Measurements from ENCODE around the gene CDKL5. TPM values are rescaled to one million over a fixed set of nuclear protein-coding genes. Genes with fewer than 3 reads are reported as not detected.

CDKL5 gene
- total RNA-seq, 4 donors from 2014 or later = 5.1 to 11.8 (median 7.4) TPM

DNA sequence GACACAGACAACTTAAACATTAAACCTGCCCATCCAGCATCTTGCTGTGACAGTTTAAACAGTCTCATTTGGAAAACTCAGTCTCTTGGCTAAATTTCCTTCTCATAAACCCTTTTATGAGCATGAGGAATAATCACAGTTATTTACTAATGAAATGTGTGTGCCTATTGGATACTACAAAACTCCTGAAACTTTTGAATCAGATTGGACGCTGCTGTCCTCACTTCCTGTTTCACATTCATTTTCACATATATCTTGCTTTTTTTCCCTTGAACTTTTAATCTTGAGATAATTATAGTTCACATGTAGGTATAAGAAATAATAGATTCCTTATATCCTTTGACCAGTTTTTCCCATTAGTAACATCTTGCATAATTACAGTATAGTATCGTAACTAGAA is 111.7 kb downstream of the CDKL5 start:
- TF ChIP-seq POLR2AphosphoS5 (IDR thresholded peaks at IDR 0.05) (no peak), POLR2A (IDR thresholded peaks at IDR 0.05) (no peak), EP300 (IDR thresholded peaks at IDR 0.05) (no peak)
- TF ChIP-seq, protein P1, sequence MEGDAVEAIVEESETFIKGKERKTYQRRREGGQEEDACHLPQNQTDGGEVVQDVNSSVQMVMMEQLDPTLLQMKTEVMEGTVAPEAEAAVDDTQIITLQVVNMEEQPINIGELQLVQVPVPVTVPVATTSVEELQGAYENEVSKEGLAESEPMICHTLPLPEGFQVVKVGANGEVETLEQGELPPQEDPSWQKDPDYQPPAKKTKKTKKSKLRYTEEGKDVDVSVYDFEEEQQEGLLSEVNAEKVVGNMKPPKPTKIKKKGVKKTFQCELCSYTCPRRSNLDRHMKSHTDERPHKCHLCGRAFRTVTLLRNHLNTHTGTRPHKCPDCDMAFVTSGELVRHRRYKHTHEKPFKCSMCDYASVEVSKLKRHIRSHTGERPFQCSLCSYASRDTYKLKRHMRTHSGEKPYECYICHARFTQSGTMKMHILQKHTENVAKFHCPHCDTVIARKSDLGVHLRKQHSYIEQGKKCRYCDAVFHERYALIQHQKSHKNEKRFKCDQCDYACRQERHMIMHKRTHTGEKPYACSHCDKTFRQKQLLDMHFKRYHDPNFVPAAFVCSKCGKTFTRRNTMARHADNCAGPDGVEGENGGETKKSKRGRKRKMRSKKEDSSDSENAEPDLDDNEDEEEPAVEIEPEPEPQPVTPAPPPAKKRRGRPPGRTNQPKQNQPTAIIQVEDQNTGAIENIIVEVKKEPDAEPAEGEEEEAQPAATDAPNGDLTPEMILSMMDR (IDR thresholded peaks at IDR 0.05) = no peak
- WGBS = 86% methylated on average over 2 of the region's 2 CpGs
- Histone ChIP-seq H3K36me3 (no peaks in the 10 kb centered on the region), H3K27me3 (no peaks in the 10 kb centered on the region), H3K4me1 (no peaks in the 10 kb centered on the region), H3K4me3 (no peak overlapping the region), H3K9me3 (no peaks in the 10 kb centered on the region), H3K27ac (no peak overlapping the region)
- no peak for DNase-seq (ENCODE audit: low spot score in 2 of 2)

DNA sequence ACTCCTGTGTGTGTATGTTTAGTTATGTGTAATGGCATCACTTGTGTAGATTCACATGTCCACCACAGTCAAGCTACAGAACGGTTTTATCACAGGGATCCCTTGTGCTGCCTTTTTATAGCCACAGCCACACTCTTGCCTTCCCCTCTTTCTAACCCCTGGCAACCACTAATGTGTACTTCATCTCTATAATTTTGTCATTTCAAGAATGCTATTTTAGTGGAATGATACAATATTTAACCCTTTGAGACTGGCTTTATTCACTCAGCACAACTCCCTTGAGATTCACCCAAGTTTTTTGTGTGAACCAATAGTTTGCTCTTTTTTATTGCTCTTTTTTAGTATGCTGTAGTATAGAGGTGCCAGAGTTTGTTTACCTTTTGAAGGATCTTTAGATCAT is 112.1 kb downstream of the CDKL5 start:
- Histone ChIP-seq H3K9me3 (no peaks in the 10 kb centered on the region), H3K27ac (no peak overlapping the region), H3K4me1 (no peaks in the 10 kb centered on the region), H3K27me3 (no peaks in the 10 kb centered on the region), H3K4me3 (no peak overlapping the region), H3K36me3 (no peaks in the 10 kb centered on the region)
- TF ChIP-seq POLR2A (IDR thresholded peaks at IDR 0.05) (no peak), POLR2AphosphoS5 (IDR thresholded peaks at IDR 0.05) (no peak), EP300 (IDR thresholded peaks at IDR 0.05) (no peak)
- TF ChIP-seq, protein P1 (IDR thresholded peaks at IDR 0.05) = no peak
- no peak for DNase-seq (ENCODE audit: low spot score in 2 of 2)
- 56% methylated on average over 1 of the region's 1 CpG for WGBS

DNA sequence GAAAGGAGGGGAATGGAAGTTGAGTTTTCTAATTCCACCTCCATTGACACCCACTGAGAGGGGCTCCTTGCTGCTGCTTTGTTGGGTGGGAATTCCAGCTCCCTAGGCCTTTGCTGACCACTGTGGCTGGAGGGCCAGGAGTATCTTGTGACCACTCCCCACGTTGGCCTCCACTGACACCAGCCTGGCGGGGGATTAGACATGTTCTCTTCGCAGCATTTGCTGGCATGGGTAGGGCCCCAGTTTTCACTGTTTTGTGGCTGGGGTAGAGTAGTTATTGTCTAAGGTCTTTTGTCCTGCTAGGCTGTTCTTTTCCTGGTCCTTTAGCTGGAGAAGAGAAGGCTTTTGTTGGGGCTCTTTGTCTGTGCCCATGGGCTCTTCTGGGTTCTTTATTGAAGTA is 116.7 kb downstream of the CDKL5 start:
- WGBS = 71% methylated on average over 3 of the region's 3 CpGs
- no peak for DNase-seq (ENCODE audit: low spot score in 2 of 2)
- Histone ChIP-seq H3K4me1 (no peaks in the 10 kb centered on the region), H3K4me3 (no peak overlapping the region), H3K36me3 (no peaks in the 10 kb centered on the region), H3K9me3 (no peaks in the 10 kb centered on the region), H3K27me3 (no peaks in the 10 kb centered on the region), H3K27ac (no peak overlapping the region)
- TF ChIP-seq POLR2A (IDR thresholded peaks at IDR 0.05) (no peak), POLR2AphosphoS5 (IDR thresholded peaks at IDR 0.05) (no peak), EP300 (IDR thresholded peaks at IDR 0.05) (no peak)
- TF ChIP-seq, protein P1 (IDR thresholded peaks at IDR 0.05) = no peak

DNA sequence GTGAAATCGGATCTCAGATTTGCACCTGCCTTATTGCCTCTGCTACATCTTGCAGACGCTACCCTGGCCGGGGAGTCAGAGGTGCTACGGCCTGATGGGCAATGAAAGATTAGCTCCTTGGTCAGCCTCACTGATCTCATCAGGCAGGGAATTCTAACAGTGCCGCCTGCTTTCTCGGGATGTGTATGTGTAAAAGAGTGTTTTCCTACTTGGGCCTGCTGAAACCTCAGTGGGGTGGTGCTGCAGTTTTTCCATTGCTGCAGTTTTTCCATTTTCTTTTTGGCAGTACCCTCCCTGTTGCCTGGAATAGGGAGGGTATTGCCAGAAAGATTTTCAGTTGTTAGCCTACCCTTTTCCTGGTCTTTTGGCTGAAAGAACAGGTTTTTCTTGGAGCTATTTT is 117.5 kb downstream of the CDKL5 start:
- H3K27ac ChIP-seq = no peak overlapping the region

DNA sequence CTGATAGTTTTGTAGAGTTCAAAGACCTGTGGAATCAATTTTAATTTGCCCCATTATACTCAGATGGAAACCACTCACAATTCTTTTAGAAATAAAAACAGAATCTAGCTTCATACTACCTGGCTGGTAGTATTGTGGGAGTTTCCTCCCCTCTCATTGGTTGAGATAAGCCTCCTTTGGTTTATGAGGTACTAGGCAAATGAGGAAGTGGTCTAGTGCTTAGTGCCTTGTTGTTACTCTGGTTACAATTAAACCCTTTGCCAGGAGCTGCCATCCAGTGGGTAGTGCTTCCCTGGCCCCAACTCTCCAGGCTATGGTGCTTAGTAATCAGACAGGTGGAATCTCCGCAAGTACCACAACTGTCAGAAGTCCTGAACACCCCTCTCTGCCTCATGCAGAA is 118.3 kb downstream of the CDKL5 start:
- WGBS = 88% methylated on average over 1 of the region's 1 CpG
- Histone ChIP-seq H3K27ac (no peak overlapping the region), H3K9me3 (no peaks in the 10 kb centered on the region), H3K4me3 (no peak overlapping the region), H3K4me1 (no peaks in the 10 kb centered on the region), H3K27me3 (no peaks in the 10 kb centered on the region), H3K36me3 (no peaks in the 10 kb centered on the region)
- no peak for TF ChIP-seq EP300 (IDR thresholded peaks at IDR 0.05)
- TF ChIP-seq, protein P1 (IDR thresholded peaks at IDR 0.05) = no peak
- TF ChIP-seq POLR2AphosphoS5 (IDR thresholded peaks at IDR 0.05) = no peak
- no peak for TF ChIP-seq POLR2A (IDR thresholded peaks at IDR 0.05)
- no peak for DNase-seq (ENCODE audit: low spot score in 2 of 2)

More for the DNA sequence above, 117.5 kb downstream of the CDKL5 start:
- Histone ChIP-seq H3K36me3 (no peaks in the 10 kb centered on the region), H3K27me3 (no peaks in the 10 kb centered on the region), H3K4me1 (no peaks in the 10 kb centered on the region), H3K4me3 (no peak overlapping the region), H3K9me3 (no peaks in the 10 kb centered on the region)
- DNase-seq (ENCODE audit: low spot score in 2 of 2) = no peak
- TF ChIP-seq POLR2AphosphoS5 (IDR thresholded peaks at IDR 0.05) (no peak), POLR2A (IDR thresholded peaks at IDR 0.05) (no peak), EP300 (IDR thresholded peaks at IDR 0.05) (no peak)
- TF ChIP-seq, protein P1 (IDR thresholded peaks at IDR 0.05) = no peak
- WGBS = 78% methylated on average over 6 of the region's 6 CpGs
